Left hindlimb (tissue), 1 donor: ENCODE results near the gene PTPN3.

ENCODE experiments used
- DNase-seq: peaks from one replicate; pipeline ENCODE4 v3.0.0-alpha.2; 2018

The PTPN3 gene

DNA sequence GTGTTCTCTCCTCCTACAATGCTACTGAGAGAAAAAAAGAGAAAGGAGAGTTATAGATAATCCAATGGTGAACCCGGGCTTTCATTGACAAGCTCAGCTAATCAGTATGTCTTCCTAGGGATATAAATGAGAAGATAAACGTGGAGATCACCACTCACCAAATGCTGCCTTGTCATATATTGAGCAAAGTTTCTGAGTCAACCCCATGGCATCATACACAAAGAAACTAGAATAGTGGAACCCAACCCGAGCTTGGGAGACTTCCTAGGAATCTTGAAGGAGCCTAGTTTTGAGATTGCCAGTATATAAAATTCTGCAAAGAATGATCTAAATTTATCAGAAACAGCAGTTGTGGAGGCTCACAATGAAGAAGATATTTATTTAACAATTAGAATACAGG, 47.8 kb downstream of the PTPN3 start:
- DNase-seq = no peak

GRCh38 chr9:109449036-109449798, 48.9 kb downstream of the PTPN3 start:
- no peak for DNase-seq

DNA sequence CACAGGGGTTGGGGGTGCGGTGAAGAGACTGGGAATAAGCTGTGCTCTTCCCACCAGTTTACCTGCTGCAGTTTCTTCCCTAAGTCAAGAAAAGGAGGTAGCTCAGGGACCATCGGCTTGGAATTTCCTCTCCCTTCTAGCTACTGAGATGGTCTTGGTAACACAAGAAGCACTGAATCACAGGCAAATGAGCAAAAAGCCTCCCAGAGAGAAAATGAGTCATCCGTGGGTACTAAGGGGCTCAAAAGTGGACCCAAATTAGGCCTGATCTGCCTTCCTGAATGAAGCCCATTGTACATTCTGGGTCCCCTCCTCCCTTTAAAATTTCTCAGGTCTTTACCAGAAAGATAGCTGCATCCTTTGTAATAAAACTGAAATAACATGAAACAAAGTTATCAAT, 49.9 kb downstream of the PTPN3 start:
- no peak for DNase-seq

GRCh38 chr9:109447329-109448076, 50.6 kb downstream of the PTPN3 start:
- no peak for DNase-seq

DNA sequence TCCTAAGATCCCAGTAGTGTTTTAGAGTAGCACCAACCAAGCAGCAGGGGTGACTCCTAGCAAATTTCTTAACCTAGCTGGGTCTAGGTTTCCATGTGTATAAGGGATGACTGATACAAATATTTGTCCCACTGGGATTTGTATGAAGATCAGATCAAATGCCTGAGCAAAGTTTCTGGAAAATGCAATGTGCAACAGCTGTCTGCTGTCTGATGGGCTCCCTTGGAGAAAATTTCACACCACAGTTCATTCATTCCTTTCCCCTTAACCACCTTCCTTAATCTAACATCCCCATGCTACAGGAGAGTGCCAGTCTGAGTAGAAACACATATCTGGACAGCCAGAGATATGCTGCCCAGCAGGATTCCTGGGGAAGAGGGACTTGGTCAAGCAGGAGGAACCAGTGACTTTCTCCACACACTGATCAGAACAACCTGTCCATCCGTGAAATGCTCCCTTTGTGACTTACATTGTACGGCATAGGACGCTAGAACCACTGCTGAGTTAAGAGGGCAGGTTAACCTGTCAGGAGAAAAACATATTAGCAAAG, 53.3 kb downstream of the PTPN3 start:
- DNase-seq = no peak

DNA sequence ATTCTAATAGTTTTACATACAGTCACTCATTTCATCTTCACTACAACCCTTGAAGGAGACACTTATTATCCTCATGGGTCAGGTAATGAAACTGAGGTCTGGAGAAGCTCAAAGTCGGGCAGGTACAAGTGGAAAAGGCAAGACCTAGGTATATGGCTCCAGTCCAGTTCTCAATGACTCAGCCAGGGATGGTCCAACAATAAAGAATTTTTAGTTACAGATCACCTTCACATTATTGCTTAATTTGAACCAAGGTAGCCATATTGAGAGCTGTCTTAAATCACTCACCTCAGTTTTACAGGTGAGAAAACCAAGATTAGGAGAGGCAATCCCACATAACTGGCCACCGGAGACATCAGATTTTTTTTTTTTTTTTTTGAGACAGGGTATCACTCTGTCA, 55.4 kb downstream of the PTPN3 start:
- no peak for DNase-seq

DNA sequence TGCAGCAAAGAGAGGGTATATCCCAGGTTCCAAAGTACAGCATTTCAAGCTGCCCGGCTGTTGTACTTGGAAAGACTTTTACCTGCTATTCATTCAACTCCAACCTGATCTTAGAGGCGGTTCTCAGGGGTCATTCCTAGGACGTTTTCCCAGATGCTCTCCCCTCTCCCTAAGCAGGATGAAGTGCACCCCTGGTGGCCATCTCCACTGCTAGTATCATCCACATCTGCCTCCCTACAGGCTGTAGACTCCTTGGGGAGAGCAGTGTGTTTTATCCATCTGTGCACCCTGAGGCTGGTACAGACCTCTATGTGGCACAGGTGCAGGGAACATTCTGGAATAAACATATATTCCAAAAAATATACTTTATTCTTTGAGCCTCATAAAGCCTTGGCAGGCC, 56.8 kb downstream of the PTPN3 start:
- DNase-seq = no peak

DNA sequence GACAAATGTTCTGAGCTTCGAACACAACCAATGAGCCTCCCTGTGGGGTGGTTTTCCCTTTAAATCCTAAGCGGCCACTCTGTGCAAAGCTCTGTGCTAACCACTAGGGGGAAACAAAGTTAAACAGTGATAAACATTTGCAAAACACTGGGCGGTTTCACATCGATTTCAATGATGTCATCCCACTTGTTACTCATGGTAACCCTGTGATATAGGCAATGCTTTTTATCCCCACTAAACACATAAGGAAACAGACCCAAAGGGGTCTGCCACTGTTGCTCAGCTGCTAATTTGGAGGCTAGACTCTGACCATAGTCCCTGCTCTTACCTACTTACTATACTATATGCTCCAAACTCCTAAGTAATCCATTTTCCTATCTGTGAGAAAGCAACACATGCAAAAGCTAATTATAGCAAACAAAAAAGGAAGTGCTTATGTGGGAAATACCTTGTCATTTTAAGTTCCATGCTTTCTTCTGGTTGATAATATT, 57.3 kb downstream of the PTPN3 start:
- DNase-seq = peak; percentile 52

GRCh38 chr9:109440117-109440515, 58.0 kb downstream of the PTPN3 start:
- no peak for DNase-seq

DNA sequence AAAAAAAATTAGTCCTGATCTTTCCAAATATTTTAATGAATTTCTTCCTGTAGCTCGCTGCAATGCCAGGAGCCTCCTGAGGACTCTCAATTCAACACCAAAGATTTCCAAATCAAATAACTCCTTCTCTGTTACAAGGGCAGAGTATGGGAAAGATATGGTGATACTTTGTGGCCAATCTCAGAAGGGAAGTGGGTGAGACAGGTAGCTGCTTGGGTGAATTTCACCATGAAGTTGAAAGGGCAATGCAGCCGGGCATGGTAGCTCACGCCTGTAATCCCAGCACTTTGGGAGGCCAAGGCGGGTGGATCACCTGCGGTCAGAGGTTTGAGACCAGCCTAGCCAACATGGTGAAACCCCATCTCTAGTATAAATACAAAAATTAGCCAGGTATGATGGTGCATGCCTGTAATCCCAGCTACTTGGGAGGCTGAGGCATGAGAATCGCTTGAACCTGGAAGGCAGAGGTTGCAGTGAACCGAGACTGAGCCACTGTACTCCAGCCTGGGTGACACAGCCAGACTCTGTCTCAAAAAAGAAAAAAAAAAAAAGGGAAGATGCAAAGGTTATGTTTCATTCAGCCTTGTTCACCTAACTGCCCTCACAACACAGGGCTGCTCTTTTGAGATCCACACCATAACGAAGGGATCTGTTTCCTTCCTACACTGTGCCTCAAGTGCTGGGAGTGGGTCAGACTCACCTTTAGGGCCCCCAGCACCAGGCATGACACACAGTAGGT, 58.6 kb downstream of the PTPN3 start:
- no peak for DNase-seq

DNA sequence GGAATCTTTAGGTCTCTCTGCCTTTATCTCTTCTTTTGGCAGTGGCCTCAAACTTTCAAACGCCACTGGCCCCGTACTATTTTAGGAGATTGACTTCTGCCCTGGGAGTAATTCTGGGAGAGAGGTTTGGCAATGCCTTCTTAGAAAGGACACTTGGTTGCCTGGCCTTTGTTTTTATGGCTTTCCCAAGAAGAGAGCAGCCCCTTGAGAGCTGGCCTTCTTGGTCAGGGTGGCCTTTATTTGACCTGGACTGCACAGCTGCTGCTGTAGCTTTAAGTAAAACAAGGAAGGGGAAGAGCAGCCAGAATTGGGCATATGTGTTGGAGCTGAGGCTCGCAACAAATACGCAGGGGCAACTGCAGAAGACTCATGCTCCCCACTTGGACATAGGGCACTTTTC, 60.8 kb downstream of the PTPN3 start:
- DNase-seq = no peak

GRCh38 chr9:109436071-109436470, 62.0 kb downstream of the PTPN3 start:
- DNase-seq = no peak

- DNase-seq = no peak
Measured at GRCh38 chr9:109433476-109433875, 64.6 kb downstream of the PTPN3 start.

DNA sequence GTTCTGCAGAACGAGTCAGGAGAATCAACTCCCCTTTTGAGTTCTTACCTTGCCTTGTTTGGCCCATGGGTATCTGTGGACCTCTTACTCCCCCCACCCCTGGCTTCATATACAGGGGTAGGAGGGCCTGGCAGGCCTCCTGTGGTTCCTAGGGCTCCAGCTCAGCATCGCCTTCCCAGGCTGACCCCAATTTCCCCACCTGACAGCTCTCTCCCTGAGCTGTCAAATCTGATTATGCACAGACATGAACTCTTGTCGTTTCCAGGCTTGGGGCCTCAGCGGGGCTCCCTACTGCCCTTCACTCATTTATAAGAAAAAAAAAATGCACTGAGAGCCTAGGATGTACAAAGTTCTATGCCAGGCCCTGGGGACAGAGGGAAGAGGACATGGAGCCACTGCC, 67.9 kb downstream of the PTPN3 start:
- DNase-seq = no peak

- DNase-seq = no peak
Measured at GRCh38 chr9:109428854-109429253, 69.3 kb downstream of the PTPN3 start.

GRCh38 chr9:109427886-109428285, 70.2 kb downstream of the PTPN3 start:
- DNase-seq = no peak

- no peak for DNase-seq
Measured at GRCh38 chr9:109426626-109427402, 71.3 kb downstream of the PTPN3 start.

- no peak for DNase-seq
Measured at GRCh38 chr9:109424618-109425017, 73.5 kb downstream of the PTPN3 start.

DNA sequence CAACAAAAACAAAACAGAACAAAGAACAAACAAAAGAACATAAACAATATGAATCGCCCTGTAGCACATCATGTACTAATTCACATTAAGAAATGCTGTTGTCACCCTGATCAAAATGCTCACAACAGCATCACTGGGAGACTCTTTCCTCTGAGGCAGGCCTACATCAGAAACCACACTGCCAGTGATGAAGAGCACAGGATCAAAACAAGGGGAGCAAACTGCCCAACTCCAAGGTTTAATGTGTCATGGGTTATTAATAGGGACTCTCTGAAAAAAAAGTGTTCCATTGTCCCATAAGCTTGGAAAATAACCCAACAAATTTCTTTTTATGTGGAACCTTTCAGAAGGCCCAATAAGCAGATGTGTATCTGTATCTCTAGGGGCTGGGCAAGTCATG, 74.2 kb downstream of the PTPN3 start:
- no peak for DNase-seq

DNA sequence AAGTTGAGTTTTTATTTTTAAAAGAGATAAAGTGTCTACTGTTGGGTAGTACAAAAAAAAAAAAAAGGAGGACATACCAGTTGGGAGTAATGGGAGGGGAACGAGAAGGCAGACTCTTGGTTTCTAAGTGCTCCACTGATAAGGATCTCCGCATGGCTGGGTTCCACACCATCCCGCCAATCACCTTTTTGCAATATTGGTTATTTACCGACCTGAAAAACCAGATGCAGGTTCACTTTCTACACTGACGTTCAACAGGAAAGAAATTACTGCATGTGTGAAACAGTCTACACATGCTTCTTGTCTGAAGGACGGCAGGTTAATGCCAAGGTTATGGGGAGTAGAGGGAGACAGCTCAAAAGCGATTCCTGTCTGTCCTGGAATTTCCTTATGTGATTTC, 75.5 kb downstream of the PTPN3 start:
- no peak for DNase-seq

- DNase-seq = no peak
Measured at GRCh38 chr9:109421026-109421970, 76.8 kb downstream of the PTPN3 start.
